ENCODE measurements around the gene BCAR3.

DNA sequence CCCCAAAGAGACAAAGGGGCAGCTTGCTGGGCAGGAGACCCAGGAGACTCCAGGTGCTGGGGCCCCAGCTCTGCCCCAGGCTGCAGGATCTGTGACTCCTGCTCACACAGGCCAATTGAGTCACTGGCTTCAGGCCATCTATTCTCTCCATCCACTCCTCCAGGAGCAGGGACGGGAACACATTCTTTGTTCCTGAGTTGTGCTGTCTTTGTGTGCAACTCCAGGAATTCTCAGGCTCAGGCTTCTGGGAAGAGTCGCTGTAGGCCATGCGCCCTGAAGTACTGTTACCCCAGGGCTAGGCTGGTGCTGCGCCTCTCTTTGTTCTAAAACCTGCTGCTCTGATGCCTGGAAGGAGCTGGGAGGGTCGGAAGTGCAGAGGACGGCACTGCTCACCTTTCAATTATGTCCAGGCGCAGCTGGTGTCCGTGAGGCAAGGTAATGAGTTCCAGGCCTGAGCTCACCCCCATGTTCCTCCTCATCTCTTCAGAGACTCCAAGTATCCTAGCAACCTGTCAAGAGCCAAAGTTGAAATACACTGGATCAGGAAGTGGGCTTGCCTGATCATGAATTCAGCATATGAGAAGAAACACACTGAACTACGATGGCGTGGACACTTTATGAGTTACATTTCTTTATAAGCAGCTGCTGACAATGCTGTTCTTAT, 105.9 kb downstream of the BCAR3 start:
- TF ChIP-seq ZNF747 (tag by site-specific recombination; IDR thresholded peaks at IDR 0.05) (no peak), YY1 (tag by site-specific recombination; IDR thresholded peaks at IDR 0.05) (no peak), ZNF335 (tag by site-specific recombination; conservative IDR thresholded peaks at IDR 0.05) (no peak), REPIN1 (tag by site-specific recombination; IDR thresholded peaks at IDR 0.05; ENCODE audit: low read depth) (no peak), ZNF510 (tag by site-specific recombination; IDR thresholded peaks at IDR 0.05; ENCODE audit: insufficient replicate concordance) (no peak), ZNF19 (tag by site-specific recombination; IDR thresholded peaks at IDR 0.05; ENCODE audit: low read depth) (no peak), ZNF624 (tag by site-specific recombination; IDR thresholded peaks at IDR 0.05) (no peak), ZNF274 (IDR thresholded peaks at IDR 0.05; ENCODE audit: low read length) (no peak), ZNF274 (tag by site-specific recombination; IDR thresholded peaks at IDR 0.05; ENCODE audit: borderline replicate concordance) (no peak), ZFP37 (tag by site-specific recombination; IDR thresholded peaks at IDR 0.05) (no peak), ZNF214 (tag by site-specific recombination; IDR thresholded peaks at IDR 0.05; ENCODE audit: borderline replicate concordance) (no peak)
- TF ChIP-seq, protein P1, sequence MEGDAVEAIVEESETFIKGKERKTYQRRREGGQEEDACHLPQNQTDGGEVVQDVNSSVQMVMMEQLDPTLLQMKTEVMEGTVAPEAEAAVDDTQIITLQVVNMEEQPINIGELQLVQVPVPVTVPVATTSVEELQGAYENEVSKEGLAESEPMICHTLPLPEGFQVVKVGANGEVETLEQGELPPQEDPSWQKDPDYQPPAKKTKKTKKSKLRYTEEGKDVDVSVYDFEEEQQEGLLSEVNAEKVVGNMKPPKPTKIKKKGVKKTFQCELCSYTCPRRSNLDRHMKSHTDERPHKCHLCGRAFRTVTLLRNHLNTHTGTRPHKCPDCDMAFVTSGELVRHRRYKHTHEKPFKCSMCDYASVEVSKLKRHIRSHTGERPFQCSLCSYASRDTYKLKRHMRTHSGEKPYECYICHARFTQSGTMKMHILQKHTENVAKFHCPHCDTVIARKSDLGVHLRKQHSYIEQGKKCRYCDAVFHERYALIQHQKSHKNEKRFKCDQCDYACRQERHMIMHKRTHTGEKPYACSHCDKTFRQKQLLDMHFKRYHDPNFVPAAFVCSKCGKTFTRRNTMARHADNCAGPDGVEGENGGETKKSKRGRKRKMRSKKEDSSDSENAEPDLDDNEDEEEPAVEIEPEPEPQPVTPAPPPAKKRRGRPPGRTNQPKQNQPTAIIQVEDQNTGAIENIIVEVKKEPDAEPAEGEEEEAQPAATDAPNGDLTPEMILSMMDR (tag by site-specific recombination; IDR thresholded peaks at IDR 0.05): no peak
